ENCODE results near the gene EHMT1. TPM values are rescaled to one million over a fixed set of nuclear protein-coding genes. Genes with fewer than 3 reads are reported as not detected.

EHMT1 gene
- polyA plus RNA-seq, 1 of the 3 experiments (the other 2 are of a cell fraction): 39.5 TPM

DNA sequence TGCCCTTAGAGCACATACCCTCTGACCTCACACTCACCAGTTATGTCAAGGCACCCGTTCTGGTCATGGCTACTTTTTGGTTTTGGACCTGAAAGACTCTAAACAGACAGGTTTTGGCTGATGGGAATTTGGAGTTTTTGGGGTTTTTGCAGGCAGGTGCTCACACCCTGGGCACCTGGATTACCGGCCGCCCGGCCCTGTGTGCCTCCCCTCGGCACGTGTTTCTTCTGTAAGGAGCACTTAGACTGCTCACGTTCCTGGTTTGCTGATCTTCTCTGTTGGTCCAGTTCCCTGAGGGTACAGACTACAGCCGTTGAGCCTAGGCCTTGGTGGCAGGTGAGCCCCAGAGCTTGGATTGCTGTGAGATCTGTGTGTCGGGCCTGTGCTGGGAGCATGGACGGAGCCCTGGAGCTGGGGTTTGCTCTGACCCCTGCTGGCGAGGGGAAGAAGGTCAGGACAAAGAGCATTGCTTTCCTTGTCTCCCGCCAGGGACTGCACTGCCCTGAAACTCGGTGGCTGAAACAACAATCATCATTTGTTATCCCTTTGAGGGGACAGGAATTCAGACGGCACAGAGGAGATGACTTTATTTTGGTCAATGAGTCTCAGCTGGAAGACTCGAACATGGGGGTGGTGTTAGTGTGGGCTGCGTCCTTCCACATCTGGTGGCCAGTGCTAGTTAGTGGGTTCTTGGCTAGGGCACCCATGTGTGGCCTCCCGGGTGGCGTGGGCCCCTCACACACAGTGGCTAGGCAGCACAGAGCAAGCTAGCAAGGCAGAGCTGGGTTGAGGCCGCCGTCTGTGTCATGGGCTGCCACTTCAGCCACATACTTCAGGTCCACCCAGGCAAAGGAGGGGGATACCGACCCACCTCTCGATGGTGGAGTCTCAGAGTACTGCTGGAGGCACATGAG is 76.4 kb downstream of the EHMT1 start (continued):
- TF ChIP-seq GABPA (IDR thresholded peaks at IDR 0.05; ENCODE audit: low read depth) (no peak), RAD21 (IDR thresholded peaks at IDR 0.05; ENCODE audit: low read length) (peak; percentile 53), RXRA (IDR thresholded peaks at IDR 0.05; ENCODE audit: borderline replicate concordance, low read depth) (no peak), MAX (IDR thresholded peaks at IDR 0.05; ENCODE audit: low read depth) (no peak)
- TF ChIP-seq, protein P1, sequence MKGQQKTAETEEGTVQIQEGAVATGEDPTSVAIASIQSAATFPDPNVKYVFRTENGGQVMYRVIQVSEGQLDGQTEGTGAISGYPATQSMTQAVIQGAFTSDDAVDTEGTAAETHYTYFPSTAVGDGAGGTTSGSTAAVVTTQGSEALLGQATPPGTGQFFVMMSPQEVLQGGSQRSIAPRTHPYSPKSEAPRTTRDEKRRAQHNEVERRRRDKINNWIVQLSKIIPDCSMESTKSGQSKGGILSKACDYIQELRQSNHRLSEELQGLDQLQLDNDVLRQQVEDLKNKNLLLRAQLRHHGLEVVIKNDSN (IDR thresholded peaks at IDR 0.05; ENCODE audit: borderline replicate concordance, low read depth): no peak

DNA sequence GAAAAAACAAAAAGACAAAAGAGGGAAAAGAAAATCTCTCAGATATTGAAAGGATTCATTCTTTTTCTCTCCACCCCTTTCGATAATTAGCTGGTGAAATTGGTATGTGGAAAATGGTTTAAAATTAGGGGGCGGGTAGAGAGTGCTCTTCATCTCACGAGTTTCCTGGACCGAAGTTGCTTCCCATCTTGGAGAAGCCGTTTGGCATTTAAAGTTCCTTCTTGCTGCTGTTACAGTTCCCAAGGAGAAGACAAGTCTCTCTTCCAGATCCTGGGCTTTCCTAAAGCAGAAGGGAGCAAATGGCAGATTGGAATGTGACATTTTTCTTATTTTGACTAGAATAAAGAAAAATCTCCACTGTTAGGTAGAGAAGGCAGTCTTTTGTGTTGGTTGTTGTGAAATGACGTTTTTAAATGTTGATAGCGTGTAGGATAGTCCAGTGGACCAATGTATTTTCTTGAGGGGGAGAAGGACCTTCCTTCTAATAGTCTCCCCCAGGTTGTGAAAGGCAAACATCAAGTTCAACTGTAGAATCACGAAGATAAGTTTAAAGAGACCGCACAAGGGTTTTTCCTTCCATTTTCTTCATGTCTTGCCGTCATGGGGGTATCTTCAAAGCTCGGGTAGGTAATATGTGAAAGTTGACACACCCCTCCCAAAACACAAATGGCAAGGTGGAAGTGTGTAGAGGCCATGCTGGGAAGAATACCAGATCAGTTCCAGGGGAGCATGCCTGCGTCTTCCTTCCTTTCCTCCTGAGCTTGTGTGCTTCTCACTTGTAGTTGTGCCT is 77.5 kb downstream of the EHMT1 start:
- no peak for DNase-seq
- H3K9ac ChIP-seq: no peak overlapping the region
- H3K27me3 ChIP-seq (ENCODE audit: insufficient read depth): no peaks in the 10 kb centered on the region
- H4K20me1 ChIP-seq (ENCODE audit: insufficient read depth): peaks cover 76% of the 10 kb centered on the region
- H3K4me3 ChIP-seq (ENCODE audit: low read depth in 2 of 2, low read length in 1 of 2): no peak overlapping the region
- H3K79me2 ChIP-seq (ENCODE audit: insufficient read depth): peaks cover 87% of the 10 kb centered on the region
- H3K36me3 ChIP-seq (replicated peaks in 1 of 2; ENCODE audit: control insufficient read depth in 1 of 2, insufficient read depth in 2 of 2, low read length in 1 of 2): no peaks in the 10 kb centered on the region
- H3K9me2 ChIP-seq: no peaks in the 10 kb centered on the region
- H3K9me3 ChIP-seq: no peaks in the 10 kb centered on the region
- CTCF ChIA-PET: interaction anchor here (0.8 to 5.5 kb wide), 5 partner anchors 11 to 62 kb away, joined by 3 to 35 read pairs (median 4); no protein-coding TSS in a partner anchor
- TF ChIP-seq JUND (IDR thresholded peaks at IDR 0.05) (no peak), TAF1 (IDR thresholded peaks at IDR 0.05; ENCODE audit: borderline replicate concordance, low read depth, low read length) (no peak), RAD21 (IDR thresholded peaks at IDR 0.05; ENCODE audit: low read length) (no peak)
- TF ChIP-seq, protein P1 (IDR thresholded peaks at IDR 0.05; ENCODE audit: borderline replicate concordance, low read depth): no peak
- POLR2A ChIA-PET: no interaction called here
- H3K4me2 ChIP-seq: no peak overlapping the region
- H3K27ac ChIP-seq (ENCODE audit: low read depth in 2 of 2, low read length in 1 of 2): no peak overlapping the region
- peaks cover 0 to 19% of the 10 kb centered on the region in 2 experiments; a peak in 1 of 4 replicates for H3K4me1 ChIP-seq (ENCODE audit: control insufficient read depth in 1 of 2, insufficient read depth in 2 of 2, low read depth in 1 of 2, low read length in 1 of 2)
- no peaks in the 10 kb centered on the region for H3F3A ChIP-seq (replicated peaks; ENCODE audit: insufficient read depth)
- 94% methylated on average over 12 of the region's 12 CpGs for WGBS (ENCODE audit: low lambda C conversion rate)
- no peak overlapping the region for H2AFZ ChIP-seq (ENCODE audit: low read depth)

DNA sequence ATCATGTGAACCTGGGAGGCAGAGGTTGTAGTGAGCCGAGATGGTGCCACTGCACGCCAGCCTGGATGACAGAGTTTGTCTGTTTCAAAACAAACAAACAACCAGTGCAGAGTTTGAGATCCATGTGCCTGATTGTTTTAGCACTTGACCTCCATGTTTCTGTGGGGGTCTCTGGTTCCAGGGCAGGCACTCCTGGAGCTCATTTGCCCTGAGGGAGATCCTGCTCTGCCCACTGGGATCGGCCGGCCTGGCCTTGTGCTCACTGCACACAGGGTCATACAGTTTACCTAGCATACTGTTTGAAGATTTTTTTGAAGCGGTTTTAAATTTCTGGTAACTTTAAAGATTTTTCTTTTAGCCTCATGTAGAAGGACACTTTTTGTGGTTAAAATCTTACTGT is 78.4 kb downstream of the EHMT1 start:
- 78% methylated on average over 5 of the region's 5 CpGs for WGBS (ENCODE audit: low lambda C conversion rate)
- H4K20me1 ChIP-seq (ENCODE audit: insufficient read depth): peaks cover 70% of the 10 kb centered on the region
- POLR2A ChIA-PET: no interaction called here
- CTCF ChIA-PET: interaction anchor here (5.5 kb wide), 1 partner anchor 24 kb away, joined by 35 read pairs; no protein-coding TSS in a partner anchor
- H3K9ac ChIP-seq: no peak overlapping the region
- no peak overlapping the region for H3K4me3 ChIP-seq (ENCODE audit: low read depth in 2 of 2, low read length in 1 of 2)
- no peaks in the 10 kb centered on the region for H3K9me2 ChIP-seq
- no peak overlapping the region for H3K27ac ChIP-seq (ENCODE audit: low read depth in 2 of 2, low read length in 1 of 2)
- H3K4me1 ChIP-seq (ENCODE audit: control insufficient read depth in 1 of 2, insufficient read depth in 2 of 2, low read depth in 1 of 2, low read length in 1 of 2): peaks cover 0 to 19% of the 10 kb centered on the region in 2 experiments; a peak in 1 of 4 replicates
- peak; percentile 69 for DNase-seq
- H3F3A ChIP-seq (replicated peaks; ENCODE audit: insufficient read depth): no peaks in the 10 kb centered on the region
- no peak overlapping the region for H3K4me2 ChIP-seq
- peaks cover 87% of the 10 kb centered on the region for H3K79me2 ChIP-seq (ENCODE audit: insufficient read depth)
- no peaks in the 10 kb centered on the region for H3K36me3 ChIP-seq (replicated peaks in 1 of 2; ENCODE audit: control insufficient read depth in 1 of 2, insufficient read depth in 2 of 2, low read length in 1 of 2)
- no peaks in the 10 kb centered on the region for H3K9me3 ChIP-seq
- H3K27me3 ChIP-seq (ENCODE audit: insufficient read depth): no peaks in the 10 kb centered on the region
- H2AFZ ChIP-seq (ENCODE audit: low read depth): no peak overlapping the region
- TF ChIP-seq, protein P2, sequence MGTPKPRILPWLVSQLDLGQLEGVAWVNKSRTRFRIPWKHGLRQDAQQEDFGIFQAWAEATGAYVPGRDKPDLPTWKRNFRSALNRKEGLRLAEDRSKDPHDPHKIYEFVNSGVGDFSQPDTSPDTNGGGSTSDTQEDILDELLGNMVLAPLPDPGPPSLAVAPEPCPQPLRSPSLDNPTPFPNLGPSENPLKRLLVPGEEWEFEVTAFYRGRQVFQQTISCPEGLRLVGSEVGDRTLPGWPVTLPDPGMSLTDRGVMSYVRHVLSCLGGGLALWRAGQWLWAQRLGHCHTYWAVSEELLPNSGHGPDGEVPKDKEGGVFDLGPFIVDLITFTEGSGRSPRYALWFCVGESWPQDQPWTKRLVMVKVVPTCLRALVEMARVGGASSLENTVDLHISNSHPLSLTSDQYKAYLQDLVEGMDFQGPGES (IDR thresholded peaks at IDR 0.05; ENCODE audit: low read depth, low read length): no peak
- TF ChIP-seq FOXJ3 (CRISPR knock-in tag; IDR thresholded peaks at IDR 0.05): no peak
- TF ChIP-seq MEF2A (IDR thresholded peaks at IDR 0.05; ENCODE audit: borderline replicate concordance, low read depth): no peak
- no peak for TF ChIP-seq CTCF (IDR thresholded peaks at IDR 0.05)
- no peak for TF ChIP-seq NFIC (IDR thresholded peaks at IDR 0.05; ENCODE audit: borderline replicate concordance)
- TF ChIP-seq CHD2 (IDR thresholded peaks at IDR 0.05; ENCODE audit: low read length, partially characterized antibody): no peak
- no peak for TF ChIP-seq SMC3 (IDR thresholded peaks at IDR 0.05; ENCODE audit: low read depth, low read length)
- TF ChIP-seq FOSL2 (IDR thresholded peaks at IDR 0.05; ENCODE audit: borderline replicate concordance, low read depth): no peak
- no peak for TF ChIP-seq TEAD4 (IDR thresholded peaks at IDR 0.05; ENCODE audit: borderline replicate concordance, insufficient read depth)
- no peak; the same call in 1 of the 2 replicates for TF ChIP-seq MXI1 (IDR thresholded peaks at IDR 0.05; ENCODE audit: low read depth, low read length)
